SH-SY5Y (cell line): ENCODE data around the gene PIK3CG.

Experiments used
- GATA2 ChIP-seq: IDR thresholded peaks from 2 replicates; pipeline ENCODE4 v1.6.1; 2011; ENCODE audit warnings: mild to moderate bottlenecking, low read depth, low read length
- GATA3 ChIP-seq: IDR thresholded peaks from 2 replicates; pipeline ENCODE4 v1.6.1; 2011; ENCODE audit warnings: low read depth, mild to moderate bottlenecking, low read length, moderate library complexity

- TF ChIP-seq GATA2 (no peak), GATA3 (no peak)
Observed at GRCh38 chr7:106853250-106853908, 11.7 kb upstream of the PIK3CG start.
